Testis (tissue), 2 donors: ENCODE data around the gene ITGA4.

Experiments
- POLR2A ChIP-seq: fragments of 450-650 bp; IDR thresholded peaks from one replicate; pipeline ENCODE4 v1.6.1; 2017; ENCODE audit warnings: antibody characterized with exemption, mild to moderate bottlenecking, moderate library complexity
- TF ChIP-seq, protein P1 (sequence below), 3 experiments: fragments of 450-650 bp in 2 of 3; fragments of 200-600 bp in 1 of 3; sonication (generic) in 1 of 3; IDR thresholded peaks; one replicate each; pipeline ENCODE4 v1.5.1; 2016 to 2019; ENCODE audit warnings: antibody characterized with exemption in 3 of 3, mild to moderate bottlenecking in 2 of 3, moderate library complexity in 1 of 3

DNA sequence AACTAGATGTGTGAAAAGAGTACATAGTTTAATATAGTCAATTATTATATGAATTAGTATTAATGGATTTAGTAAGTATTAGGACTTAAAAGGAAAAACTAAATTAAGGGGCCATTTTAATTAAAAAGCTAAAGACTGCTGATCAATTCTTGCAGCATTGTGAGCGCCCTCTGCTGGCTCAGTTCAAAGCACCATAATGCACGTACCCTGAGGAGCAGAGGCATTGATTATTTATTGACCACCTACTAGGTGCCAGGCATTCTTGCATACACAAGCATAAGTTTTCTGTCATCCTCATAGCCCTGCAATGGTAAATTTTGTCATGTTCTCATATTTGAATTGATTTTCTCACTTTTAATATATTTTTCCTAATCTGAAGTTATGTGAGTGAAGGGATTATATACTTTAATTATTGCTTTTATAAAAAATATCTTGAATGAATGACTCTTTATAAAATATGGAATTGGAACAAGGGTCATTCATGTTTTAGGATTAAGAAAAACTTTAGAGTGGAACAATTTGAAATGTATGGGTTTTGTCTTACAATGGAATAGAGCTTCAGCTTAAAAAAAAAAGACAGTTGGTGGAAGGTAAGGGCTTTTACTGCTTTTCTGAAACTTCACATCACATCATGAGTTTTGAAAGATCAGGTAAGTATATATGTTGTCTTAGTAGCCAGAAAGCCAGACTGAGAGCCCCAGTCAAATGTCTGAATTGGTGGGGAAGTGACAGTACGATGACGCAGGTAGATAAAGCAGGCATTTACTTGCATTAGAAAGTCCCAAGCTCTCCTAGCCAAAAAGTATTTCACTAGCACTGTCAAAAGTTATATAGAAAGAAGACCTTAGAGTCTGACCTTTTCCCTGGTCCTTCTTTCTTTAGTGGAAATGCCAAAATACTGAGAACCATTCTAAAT, 9.7 kb downstream of the ITGA4 start:
- TF ChIP-seq, protein P1, sequence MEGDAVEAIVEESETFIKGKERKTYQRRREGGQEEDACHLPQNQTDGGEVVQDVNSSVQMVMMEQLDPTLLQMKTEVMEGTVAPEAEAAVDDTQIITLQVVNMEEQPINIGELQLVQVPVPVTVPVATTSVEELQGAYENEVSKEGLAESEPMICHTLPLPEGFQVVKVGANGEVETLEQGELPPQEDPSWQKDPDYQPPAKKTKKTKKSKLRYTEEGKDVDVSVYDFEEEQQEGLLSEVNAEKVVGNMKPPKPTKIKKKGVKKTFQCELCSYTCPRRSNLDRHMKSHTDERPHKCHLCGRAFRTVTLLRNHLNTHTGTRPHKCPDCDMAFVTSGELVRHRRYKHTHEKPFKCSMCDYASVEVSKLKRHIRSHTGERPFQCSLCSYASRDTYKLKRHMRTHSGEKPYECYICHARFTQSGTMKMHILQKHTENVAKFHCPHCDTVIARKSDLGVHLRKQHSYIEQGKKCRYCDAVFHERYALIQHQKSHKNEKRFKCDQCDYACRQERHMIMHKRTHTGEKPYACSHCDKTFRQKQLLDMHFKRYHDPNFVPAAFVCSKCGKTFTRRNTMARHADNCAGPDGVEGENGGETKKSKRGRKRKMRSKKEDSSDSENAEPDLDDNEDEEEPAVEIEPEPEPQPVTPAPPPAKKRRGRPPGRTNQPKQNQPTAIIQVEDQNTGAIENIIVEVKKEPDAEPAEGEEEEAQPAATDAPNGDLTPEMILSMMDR (IDR thresholded peaks at IDR 0.05), result peak; percentile 38 to 86 (median 50)
- no peak for TF ChIP-seq POLR2A
